OCI-LY3 (cell line): ENCODE results near the gene ORC1.

Experiments used
- H2AFZ ChIP-seq: fragments of 200-600, 300-600 bp; shearing (Covaris generic); 2 replicates; pipeline ENCODE4 v1.6.0; 2014; ENCODE audit warnings: antibody characterized with exemption, low read depth, low read length
- H3K27ac ChIP-seq: fragments of 200-600, 300-600 bp; sonication (generic); 2 replicates; pipeline ENCODE4 v1.5.1; 2014; ENCODE audit warnings: mild to moderate bottlenecking, low read length, moderate library complexity, mixed read lengths
- H3K27me3 ChIP-seq: fragments of 200-600, 300-600 bp; sonication (generic); 2 replicates; pipeline ENCODE4 v1.6.1; 2014; ENCODE audit warnings: low read depth, low read length, mixed read lengths
- H3K36me3 ChIP-seq: fragments of 200-600, 300-600 bp; sonication (generic); replicated peaks from 2 replicates; pipeline ENCODE3; 2014; ENCODE audit warnings: low read depth, low read length, mixed read lengths
- H3K4me1 ChIP-seq: fragments of 300-600, 200-600 bp; sonication (generic); 2 replicates; pipeline ENCODE4 v1.6.1; 2014; ENCODE audit warnings: low read length, mixed read lengths
- H3K4me2 ChIP-seq: fragments of 200-600, 300-600 bp; sonication (generic); 2 replicates; pipeline ENCODE4 v1.6.1; 2014; ENCODE audit warnings: low read length, mixed read lengths
- H3K4me3 ChIP-seq: fragments of 300-600, 200-600 bp; sonication (generic); 2 replicates; pipeline ENCODE4 v1.5.1; 2014; ENCODE audit warnings: antibody characterized with exemption, mild to moderate bottlenecking, low read length, moderate library complexity
- H3K79me2 ChIP-seq: fragments of 300-600, 200-600 bp; shearing (Covaris generic); 2 replicates; pipeline ENCODE4 v1.6.1; 2014; ENCODE audit warnings: mild to moderate bottlenecking, low read length, mixed read lengths
- H3K9ac ChIP-seq: fragments of 300-600, 200-600 bp; shearing (Covaris generic); 2 replicates; pipeline ENCODE4 v1.6.0; 2014; ENCODE audit warnings: mild to moderate bottlenecking, low read length, moderate library complexity
- H3K9me3 ChIP-seq: fragments of 200-600, 300-600 bp; shearing (Covaris generic); 2 replicates; pipeline ENCODE4 v1.6.1; 2014; ENCODE audit warnings: low read length, mixed read lengths; ENCODE audit not compliant: insufficient read depth
- H4K20me1 ChIP-seq: fragments of 200-600, 300-600 bp; sonication (generic); 2 replicates; pipeline ENCODE4 v1.6.1; 2016; ENCODE audit warnings: low read length, mixed read lengths; ENCODE audit not compliant: insufficient read depth
- EZH2phosphoT487 ChIP-seq: fragments of 200-600 bp; shearing (Covaris generic); IDR thresholded peaks from 2 replicates; pipeline ENCODE4 v1.6.1; 2018; ENCODE audit warnings: antibody characterized with exemption, mixed run types, low read depth
- TF ChIP-seq, protein P1 (sequence below): fragments of 200-600, 300-600 bp; sonication (generic); IDR thresholded peaks from 2 replicates; pipeline ENCODE4 v1.5.1; 2014; ENCODE audit warnings: antibody characterized with exemption, low read length, low read depth

Gene ORC1

DNA sequence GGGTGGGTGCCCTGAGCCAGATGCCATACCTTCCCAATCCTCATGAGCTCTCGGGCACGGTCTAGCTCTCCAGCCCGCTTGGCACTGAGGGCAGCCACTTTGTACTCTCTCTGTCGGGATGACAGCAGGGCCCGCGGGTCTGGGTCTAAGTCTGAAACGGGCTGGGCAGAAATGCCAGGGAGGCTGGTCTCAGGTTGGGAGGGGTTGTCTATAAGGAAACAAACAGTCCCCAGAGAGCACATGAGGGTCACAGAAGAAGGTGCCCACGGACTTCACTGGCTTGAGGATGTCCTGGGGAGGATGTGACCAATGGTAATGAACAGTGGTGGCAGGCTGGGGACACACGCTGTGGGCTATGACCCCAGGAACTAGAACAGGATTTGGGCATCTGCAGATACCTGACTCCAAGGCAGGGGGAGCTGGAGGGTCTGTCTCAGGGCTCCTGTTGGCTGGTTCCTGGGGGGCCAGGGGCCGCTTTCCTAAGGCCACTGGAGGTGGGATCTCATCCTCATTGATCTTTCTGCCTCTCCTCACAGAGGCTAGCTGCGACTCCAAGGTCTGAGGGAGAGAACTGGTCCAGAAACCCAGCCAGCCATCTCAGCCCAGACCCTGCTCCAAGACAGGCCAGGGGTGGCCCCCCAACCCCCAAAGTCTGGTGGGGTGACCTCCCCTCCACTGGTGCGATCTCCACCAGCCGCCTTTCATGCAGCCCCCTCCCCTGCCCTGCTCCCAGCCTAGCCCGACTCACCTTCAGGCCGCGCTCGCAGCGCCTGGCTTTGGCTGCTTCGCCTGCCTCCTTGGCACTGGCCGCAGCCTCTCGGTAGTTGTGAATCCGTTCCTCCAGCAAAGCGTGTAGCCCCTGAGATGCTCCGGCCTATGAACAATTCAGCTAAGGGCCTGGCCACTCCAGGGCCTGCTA lies 44.3 kb downstream of the ORC1 start:
- Histone ChIP-seq H4K20me1 (no peaks in the 10 kb centered on the region), H3K36me3 (peaks cover 16% of the 10 kb centered on the region), H3K27me3 (no peaks in the 10 kb centered on the region), H3K9me3 (no peaks in the 10 kb centered on the region), H2AFZ (no peak overlapping the region), H3K4me3 (no peak overlapping the region), H3K79me2 (peaks cover 6% of the 10 kb centered on the region), H3K4me2 (no peak overlapping the region), H3K27ac (no peak overlapping the region), H3K4me1 (peaks cover 5% of the 10 kb centered on the region), H3K9ac (no peak overlapping the region)
- TF ChIP-seq, protein P1, sequence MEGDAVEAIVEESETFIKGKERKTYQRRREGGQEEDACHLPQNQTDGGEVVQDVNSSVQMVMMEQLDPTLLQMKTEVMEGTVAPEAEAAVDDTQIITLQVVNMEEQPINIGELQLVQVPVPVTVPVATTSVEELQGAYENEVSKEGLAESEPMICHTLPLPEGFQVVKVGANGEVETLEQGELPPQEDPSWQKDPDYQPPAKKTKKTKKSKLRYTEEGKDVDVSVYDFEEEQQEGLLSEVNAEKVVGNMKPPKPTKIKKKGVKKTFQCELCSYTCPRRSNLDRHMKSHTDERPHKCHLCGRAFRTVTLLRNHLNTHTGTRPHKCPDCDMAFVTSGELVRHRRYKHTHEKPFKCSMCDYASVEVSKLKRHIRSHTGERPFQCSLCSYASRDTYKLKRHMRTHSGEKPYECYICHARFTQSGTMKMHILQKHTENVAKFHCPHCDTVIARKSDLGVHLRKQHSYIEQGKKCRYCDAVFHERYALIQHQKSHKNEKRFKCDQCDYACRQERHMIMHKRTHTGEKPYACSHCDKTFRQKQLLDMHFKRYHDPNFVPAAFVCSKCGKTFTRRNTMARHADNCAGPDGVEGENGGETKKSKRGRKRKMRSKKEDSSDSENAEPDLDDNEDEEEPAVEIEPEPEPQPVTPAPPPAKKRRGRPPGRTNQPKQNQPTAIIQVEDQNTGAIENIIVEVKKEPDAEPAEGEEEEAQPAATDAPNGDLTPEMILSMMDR, result no peak
- TF ChIP-seq EZH2phosphoT487, result no peak

DNA sequence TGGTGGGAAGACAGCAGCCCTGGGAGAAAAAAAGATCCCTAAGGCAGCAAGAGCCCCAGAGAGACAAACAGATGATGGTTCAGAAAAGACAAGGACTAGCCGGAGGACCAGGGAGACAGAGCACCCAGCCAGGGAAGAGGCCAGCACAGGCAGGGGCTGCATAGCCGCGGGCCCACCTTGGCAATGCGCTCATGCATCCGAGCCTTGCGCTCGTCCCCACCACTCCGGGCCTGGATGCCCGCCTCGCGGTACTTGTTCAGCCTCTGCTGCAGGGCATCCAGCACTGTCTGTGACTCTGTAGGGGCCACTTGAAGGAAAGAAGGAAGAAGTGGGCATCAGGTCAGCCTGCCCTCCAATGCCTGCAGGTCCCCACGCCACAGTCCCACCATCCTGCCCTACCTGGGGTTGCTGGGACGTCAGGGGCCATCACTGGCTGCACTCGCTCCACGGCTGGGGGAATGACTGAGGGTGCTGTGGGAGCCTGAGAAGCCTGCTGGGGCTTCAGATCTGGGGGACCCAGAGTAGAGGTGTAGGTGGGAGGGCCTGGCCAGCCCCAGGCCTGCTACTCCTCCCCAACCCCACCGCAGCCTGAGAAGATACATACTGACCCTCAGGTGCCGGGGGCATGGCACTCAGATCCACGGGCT lies 45.2 kb downstream of the ORC1 start:
- no peaks in the 10 kb centered on the region for H3K79me2 ChIP-seq
- no peaks in the 10 kb centered on the region for H4K20me1 ChIP-seq
- no peak overlapping the region for H3K9ac ChIP-seq
- no peak overlapping the region for H3K27ac ChIP-seq
- no peak overlapping the region for H3K4me2 ChIP-seq
- no peaks in the 10 kb centered on the region for H3K27me3 ChIP-seq
- H3K9me3 ChIP-seq, result no peaks in the 10 kb centered on the region
- peaks cover 16% of the 10 kb centered on the region for H3K36me3 ChIP-seq
- H3K4me1 ChIP-seq, result no peaks in the 10 kb centered on the region
- TF ChIP-seq, protein P1, result no peak
- TF ChIP-seq EZH2phosphoT487, result no peak
- no peak overlapping the region for H3K4me3 ChIP-seq
- no peak overlapping the region for H2AFZ ChIP-seq

DNA sequence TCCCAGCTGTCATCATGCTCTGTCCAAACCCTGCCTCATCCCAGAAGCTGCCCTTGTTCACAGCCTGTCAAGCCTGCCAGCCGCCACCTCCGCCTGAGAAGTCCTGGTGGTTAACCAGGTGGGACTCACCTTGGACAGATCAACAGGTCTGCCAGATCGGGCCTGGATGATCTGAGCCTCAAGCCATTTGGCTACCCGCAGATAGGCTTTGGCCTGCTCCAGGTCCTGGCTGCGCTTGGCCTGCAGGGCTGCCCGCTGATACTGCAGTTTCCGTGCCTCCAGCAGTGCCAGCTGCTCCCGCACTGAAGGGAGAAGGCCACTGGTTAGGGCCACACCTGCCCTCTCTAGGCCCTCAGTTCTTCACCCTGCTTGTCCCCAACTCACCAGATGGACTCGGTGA lies 46.8 kb downstream of the ORC1 start:
- TF ChIP-seq, protein P1, result no peak
- no peak for TF ChIP-seq EZH2phosphoT487

DNA sequence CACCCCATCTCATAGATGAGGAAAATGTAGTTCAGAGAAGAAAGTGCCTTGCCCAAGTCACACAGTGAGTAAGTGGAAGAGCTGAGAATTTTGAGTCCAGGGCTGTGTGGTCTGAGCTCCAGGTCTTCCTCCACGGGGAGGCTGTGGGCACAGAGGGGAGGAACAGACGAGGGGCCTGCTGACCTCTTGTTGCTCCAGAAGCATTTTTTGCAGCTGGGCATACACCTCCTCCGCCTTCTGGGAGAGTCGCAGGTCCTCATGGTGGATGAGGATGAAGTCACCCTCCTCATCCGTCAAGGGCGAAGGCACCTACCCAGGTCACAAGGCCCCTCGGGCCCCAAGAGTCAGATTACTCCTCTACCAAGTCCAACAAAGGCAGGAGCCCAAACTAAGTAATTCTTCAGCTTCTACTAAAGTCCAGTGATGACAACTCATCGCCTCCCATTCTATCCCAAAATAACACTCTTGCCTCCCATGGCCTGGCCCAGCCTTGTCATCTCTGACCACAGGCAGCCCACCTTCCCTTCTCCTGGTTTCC lies 47.3 kb downstream of the ORC1 start:
- TF ChIP-seq EZH2phosphoT487, result no peak
- TF ChIP-seq, protein P1, result no peak
- H3K27ac ChIP-seq, result no peak overlapping the region
- no peaks in the 10 kb centered on the region for H3K79me2 ChIP-seq
- no peak overlapping the region for H3K9ac ChIP-seq
- H3K27me3 ChIP-seq, result no peaks in the 10 kb centered on the region
- H3K4me1 ChIP-seq, result no peaks in the 10 kb centered on the region
- H3K9me3 ChIP-seq, result no peaks in the 10 kb centered on the region
- H3K4me2 ChIP-seq, result no peak overlapping the region
- H3K36me3 ChIP-seq, result peaks cover 15% of the 10 kb centered on the region
- H4K20me1 ChIP-seq, result no peaks in the 10 kb centered on the region
- H2AFZ ChIP-seq, result no peak overlapping the region
- H3K4me3 ChIP-seq, result no peak overlapping the region

More for the DNA sequence above, 46.8 kb downstream of the ORC1 start:
- Histone ChIP-seq H3K27me3 (no peaks in the 10 kb centered on the region), H3K9me3 (no peaks in the 10 kb centered on the region), H3K27ac (no peak overlapping the region), H3K4me2 (no peak overlapping the region), H4K20me1 (no peaks in the 10 kb centered on the region), H3K4me3 (no peak overlapping the region), H3K79me2 (no peaks in the 10 kb centered on the region), H3K9ac (no peak overlapping the region), H3K36me3 (peaks cover 16% of the 10 kb centered on the region), H3K4me1 (no peaks in the 10 kb centered on the region), H2AFZ (no peak overlapping the region)
